T-cell (primary cell): ENCODE measurements around the gene COL19A1. TPM values are rescaled to one million over a fixed set of nuclear protein-coding genes. Genes with fewer than 3 reads are reported as not detected.

Source experiments
- ATAC-seq, 4 experiments: fragments of 200-7000 bp in 3 of 4; fragments of 150-1000 bp in 1 of 4; cut with Tn5 transposase; replicated peaks in 1 of 4; 1 replicate in 3 of 4; 2 replicates in 1 of 4; pipeline ENCODE4 v1.10.0; 2021; ENCODE audit warnings: moderate library complexity in 3 of 4, mild to moderate bottlenecking in 2 of 4, moderate number of reproducible peaks in 1 of 4
- CTCF ChIA-PET, 2 donors: fragments of 300-600 bp; sonication (Branson Sonifier 250); formaldehyde crosslinking; loops; one replicate each; lab custom pipeline; 2022; ENCODE audit warnings: antibody characterized with exemption in 2 of 2; lab: Charles Lee
- POLR2A ChIA-PET, 2 donors: fragments of 300-600 bp; sonication (Branson Sonifier 250); formaldehyde crosslinking; loops; one replicate each; lab custom pipeline; 2022; ENCODE audit warnings: antibody characterized with exemption in 2 of 2; lab: Charles Lee
- DNase-seq, 35 experiments: peaks; one replicate each; pipeline versions ENCODE4 v3.0.0 to v3.0.0-alpha.2; 2013 to 2023
- H3K27ac ChIP-seq: one replicate; pipeline ENCODE4 v1.5.1; 2013; ENCODE audit warnings: low read length
- H3K27me3 ChIP-seq, 2 experiments: replicated peaks in 1 of 2; 1 replicate in 1 of 2; 2 replicates in 1 of 2; pipeline versions ENCODE4 v1.6.1 to v1.7.0; 2013; ENCODE audit warnings: low read length in 1 of 2, mixed read lengths in 1 of 2; ENCODE audit not compliant: control insufficient read depth in 2 of 2, insufficient read depth in 2 of 2; ENCODE audit errors: extremely low read depth in 1 of 2
- H3K36me3 ChIP-seq, 2 donors: 1 replicate in 1 of 2; 2 replicates in 1 of 2; pipeline versions ENCODE4 v1.6.1 to v1.7.0; 2013; ENCODE audit warnings: low read length in 1 of 2; ENCODE audit not compliant: control insufficient read depth in 2 of 2, insufficient read depth in 1 of 2; ENCODE audit errors: extremely low read depth in 1 of 2
- H3K4me1 ChIP-seq, 2 experiments: 1 replicate in 1 of 2; 2 replicates in 1 of 2; pipeline versions ENCODE4 v1.6.1 to v1.7.0; 2013; ENCODE audit warnings: low read length in 2 of 2, mixed read lengths in 1 of 2; ENCODE audit not compliant: insufficient read depth in 2 of 2, control insufficient read depth in 1 of 2; ENCODE audit errors: extremely low read depth in 1 of 2
- H3K4me3 ChIP-seq, 2 donors: 1 replicate in 1 of 2; 2 replicates in 1 of 2; pipeline versions ENCODE4 v1.5.1 to v1.7.0; 2013; ENCODE audit warnings: mild to moderate bottlenecking in 2 of 2, low read length in 1 of 2, moderate library complexity in 1 of 2; ENCODE audit not compliant: control insufficient read depth in 1 of 2; ENCODE audit errors: extremely low read depth in 1 of 2
- H3K9me3 ChIP-seq: 2 replicates; pipeline ENCODE4 v1.7.0; 2013
- H3K27ac Mint-ChIP-seq, 2 donors: one replicate each; pipeline ENCODE4 v1.8.0; 2020 to 2021; ENCODE audit warnings: mild to moderate bottlenecking in 2 of 2, mixed read lengths in 2 of 2
- H3K27me3 Mint-ChIP-seq, 2 donors: one replicate each; pipeline ENCODE4 v1.8.0; 2021 to 2022; ENCODE audit warnings: mixed read lengths in 2 of 2
- H3K36me3 Mint-ChIP-seq: one replicate; pipeline ENCODE4 v1.8.0; 2021; ENCODE audit warnings: mixed read lengths
- H3K4me1 Mint-ChIP-seq, 3 donors: one replicate each; pipeline ENCODE4 v1.8.0; 2020 to 2022; ENCODE audit warnings: mixed read lengths in 3 of 3, mild to moderate bottlenecking in 1 of 3
- H3K4me3 Mint-ChIP-seq, 3 donors: one replicate each; pipeline ENCODE4 v1.8.0; 2020 to 2022; ENCODE audit warnings: mild to moderate bottlenecking in 3 of 3, mixed read lengths in 3 of 3, moderate library complexity in 3 of 3
- H3K9me3 Mint-ChIP-seq, 3 donors: one replicate each; pipeline ENCODE4 v1.8.0; 2020 to 2022; ENCODE audit warnings: mixed read lengths in 3 of 3
- WGBS: methylation state at CpG from one replicate; pipeline ENCODE4 v1.1.5; 2013; ENCODE audit warnings: missing lambda C conversion rate; ENCODE audit not compliant: insufficient coverage; 5-methylcytosine and 5-hydroxymethylcytosine counted together
- total RNA-seq, 35 experiments: library from RNA in 6 of 35; stranded (reverse) in 6 of 35; fragments of 120-200 nt in 1 of 35; gene quantifications; one replicate each; pipeline versions ENCODE4 v1.2.1 to v1.2.4 and lab custom pipeline; 2013 to 2026

The COL19A1 gene
- total RNA-seq, 5 donors from 2014 or later (not counting 1 experiment from before 2014, with no cell fraction given) = 0.42 to 2.3 (median 0.55) TPM

DNA sequence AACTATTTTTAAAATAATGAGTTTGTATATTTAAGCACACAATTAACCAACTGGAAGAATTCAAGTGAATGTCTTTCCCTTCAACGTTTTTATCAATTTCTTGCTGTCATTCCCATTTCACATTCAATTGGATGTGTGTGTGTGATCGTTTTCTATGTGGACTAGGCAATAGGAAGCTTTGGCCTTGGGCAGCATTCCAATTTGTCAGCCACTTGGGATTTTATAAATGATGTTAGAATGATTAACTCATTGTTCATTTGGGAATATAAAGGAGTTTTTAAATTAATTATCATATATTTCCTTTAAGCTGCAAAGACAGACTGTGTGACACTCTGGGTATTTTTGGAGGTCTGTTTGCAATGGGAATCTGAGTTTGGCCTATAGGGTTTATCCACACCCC, 274.1 kb downstream of the COL19A1 start:
- H3K4me3 Mint-ChIP-seq = no peak overlapping the region
- H3K27me3 Mint-ChIP-seq = peaks cover 0 to 11% of the 10 kb centered on the region in 2 donors

DNA sequence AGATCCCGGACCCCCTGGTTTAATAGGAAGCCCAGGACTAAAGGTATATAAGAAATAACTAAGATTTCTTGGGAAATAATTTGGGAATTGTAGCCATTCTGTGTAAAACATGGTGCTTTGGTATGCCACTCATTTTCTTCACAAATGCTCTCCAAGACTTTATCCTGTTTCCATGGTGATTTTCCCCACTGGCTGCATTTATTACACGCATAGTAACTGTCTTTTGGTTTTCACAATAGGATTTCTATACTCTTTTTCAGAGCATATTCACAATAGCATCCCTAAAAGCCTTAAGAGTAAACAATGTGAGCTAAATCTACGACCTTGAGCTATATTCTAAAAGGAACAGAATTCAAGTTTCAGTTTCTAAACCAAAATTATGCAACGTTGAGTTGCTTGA, 275.7 kb downstream of the COL19A1 start:
- H3K4me1 Mint-ChIP-seq = no peaks in the 10 kb centered on the region
- ChIA-PET CTCF (no interaction called here), POLR2A (no interaction called here)
- Histone ChIP-seq H3K4me1 (no peaks in the 10 kb centered on the region), H3K4me3 (no peak overlapping the region), H3K9me3 (no peaks in the 10 kb centered on the region), H3K27ac (no peak overlapping the region), H3K36me3 (no peaks in the 10 kb centered on the region), H3K27me3 (no peaks in the 10 kb centered on the region)
- ATAC-seq (no peak), DNase-seq (no peak)
- H3K4me3 Mint-ChIP-seq = no peak overlapping the region
- no peaks in the 10 kb centered on the region for H3K36me3 Mint-ChIP-seq
- H3K9me3 Mint-ChIP-seq = peaks cover 0 to 5% (median 0%) of the 10 kb centered on the region in 3 donors
- 68% methylated on average over 2 of the region's 4 CpGs for WGBS
- H3K27ac Mint-ChIP-seq = no peak overlapping the region
- H3K27me3 Mint-ChIP-seq = peaks cover 0 to 11% of the 10 kb centered on the region in 2 donors

More for the DNA sequence above, 274.1 kb downstream of the COL19A1 start:
- no peaks in the 10 kb centered on the region for H3K4me1 ChIP-seq
- no peaks in the 10 kb centered on the region for H3K36me3 ChIP-seq
- CTCF ChIA-PET = no interaction called here
- no peaks in the 10 kb centered on the region for H3K27me3 ChIP-seq
- Mint-ChIP-seq H3K27ac (no peak overlapping the region), H3K9me3 (peaks cover 0 to 5% (median 0%) of the 10 kb centered on the region in 3 donors), H3K36me3 (no peaks in the 10 kb centered on the region), H3K4me1 (no peaks in the 10 kb centered on the region)
- no peak overlapping the region for H3K27ac ChIP-seq
- ATAC-seq = no peak
- no peaks in the 10 kb centered on the region for H3K9me3 ChIP-seq
- POLR2A ChIA-PET = no interaction called here
- no CpG with 5 or more reads among the region's 2 CpGs for WGBS
- no peak for DNase-seq
- H3K4me3 ChIP-seq = no peak overlapping the region

DNA sequence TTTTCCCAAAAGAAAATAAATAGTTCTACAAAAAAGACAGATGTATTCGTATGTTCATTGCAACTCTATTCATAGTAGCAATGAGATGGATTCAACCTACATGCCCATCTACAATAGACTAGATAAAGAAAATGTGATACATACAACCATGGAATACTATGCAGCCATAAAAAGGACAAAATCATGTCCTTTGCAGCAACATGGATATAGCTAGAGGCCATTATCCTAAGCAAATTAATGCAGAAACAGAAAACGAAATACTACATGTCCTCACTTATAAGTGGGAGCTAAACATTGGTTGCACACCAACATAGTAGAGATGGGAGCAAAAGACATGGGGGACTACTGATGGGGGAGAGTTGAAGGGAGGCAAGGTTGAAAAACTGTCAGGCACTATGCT, 278.8 kb downstream of the COL19A1 start:
- no CpG with 5 or more reads among the region's 2 CpGs for WGBS
- Histone ChIP-seq H3K36me3 (no peaks in the 10 kb centered on the region), H3K27ac (no peak overlapping the region), H3K9me3 (no peaks in the 10 kb centered on the region), H3K27me3 (no peaks in the 10 kb centered on the region), H3K4me1 (no peaks in the 10 kb centered on the region), H3K4me3 (no peak overlapping the region)
- Mint-ChIP-seq H3K27ac (no peak overlapping the region), H3K9me3 (peaks cover 0 to 5% (median 0%) of the 10 kb centered on the region in 3 donors), H3K4me3 (no peak overlapping the region), H3K27me3 (peaks cover 0 to 8% of the 10 kb centered on the region in 2 donors), H3K4me1 (no peaks in the 10 kb centered on the region), H3K36me3 (no peaks in the 10 kb centered on the region)
- DNase-seq = no peak
- ChIA-PET POLR2A (no interaction called here), CTCF (no interaction called here)
- ATAC-seq = no peak

DNA sequence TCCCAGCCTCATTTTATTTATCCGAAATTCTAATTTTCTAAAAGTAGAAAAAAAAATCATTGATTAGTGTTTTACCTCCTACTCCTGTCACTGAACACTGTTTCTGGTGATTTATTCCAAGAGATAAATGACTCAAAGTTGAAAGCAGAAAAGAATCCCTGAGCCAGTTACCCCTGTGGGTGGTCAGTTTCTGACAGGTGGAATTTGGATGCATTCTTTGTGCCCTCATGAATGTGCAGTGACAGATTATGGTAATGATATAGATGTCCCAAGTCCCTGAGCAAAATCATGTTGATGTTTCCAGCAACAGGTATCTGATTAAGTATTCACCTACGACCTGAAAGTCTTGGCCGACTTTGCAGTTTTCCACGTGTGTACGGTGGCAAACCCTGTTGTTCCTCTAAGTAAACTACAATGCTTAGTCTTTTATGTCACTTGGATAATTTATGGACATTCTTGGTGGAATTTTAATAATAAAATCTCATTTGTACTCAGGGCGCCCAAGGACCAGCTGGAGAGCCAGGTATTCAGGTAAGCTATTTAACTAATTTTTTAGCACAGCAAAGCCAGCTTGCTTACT, 282.9 kb downstream of the COL19A1 start:
- Mint-ChIP-seq H3K4me1 (no peaks in the 10 kb centered on the region), H3K27ac (no peak overlapping the region), H3K36me3 (no peaks in the 10 kb centered on the region), H3K27me3 (peaks cover 0 to 1% of the 10 kb centered on the region in 2 donors), H3K9me3 (peaks cover 0 to 5% (median 0%) of the 10 kb centered on the region in 3 donors), H3K4me3 (no peak overlapping the region)
- Histone ChIP-seq H3K4me1 (no peaks in the 10 kb centered on the region), H3K9me3 (no peaks in the 10 kb centered on the region), H3K36me3 (no peaks in the 10 kb centered on the region), H3K27ac (no peak overlapping the region), H3K27me3 (no peaks in the 10 kb centered on the region), H3K4me3 (no peak overlapping the region)
- no peak for ATAC-seq
- POLR2A ChIA-PET = no interaction called here
- CTCF ChIA-PET = no interaction called here
- no peak for DNase-seq
- no CpG with 5 or more reads among the region's 6 CpGs for WGBS

DNA sequence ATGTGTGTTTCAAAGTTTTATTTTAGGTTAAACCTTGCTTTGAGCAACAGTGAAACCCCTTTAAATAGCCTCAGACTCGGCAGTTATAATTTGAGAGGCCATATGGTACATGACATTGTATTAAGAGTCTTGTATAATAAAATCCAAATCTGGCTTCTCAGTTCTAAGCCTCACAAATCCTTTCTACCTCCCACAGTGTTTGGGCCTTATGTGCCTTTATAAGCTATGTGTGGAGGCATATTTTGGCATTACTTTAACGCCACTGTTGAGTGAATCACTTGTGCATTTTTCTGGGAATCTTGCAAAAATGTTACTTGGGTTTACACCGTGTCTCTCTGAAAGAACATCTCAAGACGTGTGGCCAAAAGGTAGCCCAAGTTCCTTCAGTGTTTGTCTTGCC, 284.2 kb downstream of the COL19A1 start:
- no peak overlapping the region for H3K27ac Mint-ChIP-seq
- ATAC-seq (no peak), DNase-seq (no peak)
- no peaks in the 10 kb centered on the region for H3K4me1 ChIP-seq
- no peak overlapping the region for H3K4me3 ChIP-seq
- H3K36me3 Mint-ChIP-seq = no peaks in the 10 kb centered on the region
- H3K27ac ChIP-seq = no peak overlapping the region
- no peaks in the 10 kb centered on the region for H3K9me3 ChIP-seq
- POLR2A ChIA-PET = no interaction called here
- no peaks in the 10 kb centered on the region for H3K36me3 ChIP-seq
- no peaks in the 10 kb centered on the region for H3K9me3 Mint-ChIP-seq
- H3K4me1 Mint-ChIP-seq = no peaks in the 10 kb centered on the region
- 83% methylated on average over 1 of the region's 4 CpGs for WGBS
- no peaks in the 10 kb centered on the region for H3K27me3 Mint-ChIP-seq
- no peaks in the 10 kb centered on the region for H3K27me3 ChIP-seq
- H3K4me3 Mint-ChIP-seq = no peak overlapping the region
- CTCF ChIA-PET = no interaction called here

DNA sequence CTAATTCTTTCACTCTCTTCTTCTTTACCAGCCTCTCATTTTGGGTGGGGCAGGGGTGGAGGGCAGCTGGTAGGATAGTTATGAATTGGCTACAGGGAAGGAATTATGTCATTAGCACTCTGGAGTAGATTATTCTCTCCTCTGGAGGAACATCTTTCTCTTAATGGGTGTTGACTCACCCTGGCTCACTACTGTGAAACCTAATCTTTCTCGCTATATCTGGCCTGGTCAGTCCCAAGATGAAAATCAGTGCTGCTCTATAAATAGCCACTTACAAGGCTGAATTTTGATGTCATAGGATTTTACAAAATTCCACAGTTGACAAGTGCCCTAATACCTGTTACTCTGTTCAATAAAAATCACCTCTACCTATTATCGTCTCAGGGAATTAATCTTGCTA, 285.3 kb downstream of the COL19A1 start:
- Histone ChIP-seq H3K4me1 (no peaks in the 10 kb centered on the region), H3K27ac (no peak overlapping the region), H3K27me3 (no peaks in the 10 kb centered on the region), H3K4me3 (no peak overlapping the region), H3K9me3 (no peaks in the 10 kb centered on the region), H3K36me3 (no peaks in the 10 kb centered on the region)
- ATAC-seq (no peak), DNase-seq (no peak)
- Mint-ChIP-seq H3K9me3 (no peaks in the 10 kb centered on the region), H3K4me1 (no peaks in the 10 kb centered on the region), H3K36me3 (no peaks in the 10 kb centered on the region), H3K4me3 (no peak overlapping the region), H3K27me3 (no peaks in the 10 kb centered on the region), H3K27ac (no peak overlapping the region)
- CTCF ChIA-PET = no interaction called here
- POLR2A ChIA-PET = no interaction called here
- 100% methylated on average over 1 of the region's 2 CpGs for WGBS

DNA sequence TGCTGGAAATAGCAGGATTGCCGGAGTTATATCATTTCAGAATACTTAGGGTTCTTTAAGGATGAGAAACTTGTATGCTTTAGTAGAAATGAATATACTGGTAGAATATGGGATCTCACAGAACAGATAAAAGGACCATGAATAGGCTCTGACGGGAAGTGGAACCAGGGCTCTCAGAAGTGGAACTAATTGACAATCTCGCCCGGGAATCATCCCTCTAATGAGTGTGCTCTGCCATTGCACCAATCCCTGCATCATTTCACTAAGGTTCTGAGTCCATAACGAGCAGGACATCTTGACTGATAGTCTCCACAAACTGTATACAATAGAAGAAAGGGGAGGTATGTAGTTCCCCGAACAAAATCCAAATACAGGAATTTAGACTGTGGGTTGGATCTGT, 286.4 kb downstream of the COL19A1 start:
- Mint-ChIP-seq H3K27me3 (no peaks in the 10 kb centered on the region), H3K36me3 (no peaks in the 10 kb centered on the region), H3K4me1 (no peaks in the 10 kb centered on the region), H3K27ac (no peak overlapping the region), H3K9me3 (no peaks in the 10 kb centered on the region), H3K4me3 (no peak overlapping the region)
- CTCF ChIA-PET = no interaction called here
- no peak overlapping the region for H3K4me3 ChIP-seq
- no peak for DNase-seq
- H3K9me3 ChIP-seq = no peaks in the 10 kb centered on the region
- H3K27ac ChIP-seq = no peak overlapping the region
- ATAC-seq = no peak
- POLR2A ChIA-PET = no interaction called here
- no peaks in the 10 kb centered on the region for H3K4me1 ChIP-seq
- no peaks in the 10 kb centered on the region for H3K27me3 ChIP-seq
- H3K36me3 ChIP-seq = no peaks in the 10 kb centered on the region
- 85% methylated on average over 4 of the region's 6 CpGs for WGBS
